Large intestine (tissue), 3 donors: ENCODE data around the gene HNRNPAB. TPM values are rescaled to one million over a fixed set of nuclear protein-coding genes. Genes with fewer than 3 reads are reported as not detected.

Source experiments
- DNase-seq, 2 donors: peaks; one replicate each; pipeline versions ENCODE4 v3.0.0 to v3.0.0-alpha.2; 2013
- H3K27ac ChIP-seq: one replicate; pipeline ENCODE4 v1.5.1; 2013; ENCODE audit warnings: low read length
- H3K27me3 ChIP-seq: 2 replicates; pipeline ENCODE4 v1.6.1; 2013; ENCODE audit warnings: low read length; ENCODE audit not compliant: control insufficient read depth, insufficient read depth
- H3K36me3 ChIP-seq: 2 replicates; pipeline ENCODE4 v1.6.1; 2013; ENCODE audit warnings: low read length; ENCODE audit not compliant: control insufficient read depth, insufficient read depth
- H3K4me1 ChIP-seq: one replicate; pipeline ENCODE4 v1.6.1; 2013; ENCODE audit warnings: low read length; ENCODE audit not compliant: control insufficient read depth, insufficient read depth
- H3K4me3 ChIP-seq: one replicate; pipeline ENCODE4 v1.5.1; 2013; ENCODE audit warnings: low read length
- H3K9me3 ChIP-seq: one replicate; pipeline ENCODE4 v1.6.1; 2013; ENCODE audit warnings: mild to moderate bottlenecking, low read depth, low read length, moderate library complexity; ENCODE audit not compliant: control insufficient read depth
- WGBS: methylation state at CpG from one replicate; pipeline ENCODE4 v1.1.5; 2013; ENCODE audit warnings: low lambda C conversion rate; ENCODE audit not compliant: insufficient coverage; 5-methylcytosine and 5-hydroxymethylcytosine counted together
- polyA plus RNA-seq: library from polyadenylated mRNA; unstranded; fragments of 120-200 nt; gene quantifications from one replicate; pipeline ENCODE4 v1.2.1, GENCODE V29; 2013

HNRNPAB gene
- polyA plus RNA-seq, 1 donor = 124 TPM

- no CpG with 5 or more reads among the region's 9 CpGs for WGBS
- no peaks in the 10 kb centered on the region for H3K9me3 ChIP-seq
- no peak overlapping the region for H3K27ac ChIP-seq
- no peak overlapping the region for H3K4me3 ChIP-seq
- no peaks in the 10 kb centered on the region for H3K36me3 ChIP-seq
- peaks cover 9% of the 10 kb centered on the region for H3K4me1 ChIP-seq
- DNase-seq = no peak
- no peaks in the 10 kb centered on the region for H3K27me3 ChIP-seq
Observed at GRCh38 chr5:178240766-178241165, 36.4 kb downstream of the HNRNPAB start.

DNA sequence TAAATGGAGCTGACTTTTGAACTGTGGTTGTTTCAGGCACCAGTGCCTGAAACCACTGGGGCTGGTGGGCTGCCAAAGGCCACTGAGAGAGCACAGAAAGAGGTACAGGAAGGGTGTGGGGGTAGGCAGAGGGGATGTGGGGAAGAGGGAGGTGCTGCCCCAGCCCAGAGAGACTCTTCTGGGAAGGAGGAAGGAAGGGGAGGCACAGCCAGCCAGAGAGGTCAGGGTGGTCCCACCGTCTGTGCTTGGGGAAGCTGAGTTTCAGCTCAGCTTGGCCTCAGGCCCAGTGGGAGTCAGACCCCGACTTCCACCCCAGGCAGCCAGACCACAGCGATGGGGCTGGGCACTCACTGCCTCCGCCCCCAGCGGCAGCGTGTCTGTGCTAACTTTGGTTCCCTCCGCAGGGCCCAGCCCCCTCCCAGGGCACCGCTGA, 36.9 kb downstream of the HNRNPAB start:
- DNase-seq = no peak
- Histone ChIP-seq H3K9me3 (no peaks in the 10 kb centered on the region), H3K27ac (no peak overlapping the region), H3K4me1 (peaks cover 9% of the 10 kb centered on the region), H3K4me3 (no peak overlapping the region), H3K36me3 (no peaks in the 10 kb centered on the region), H3K27me3 (no peaks in the 10 kb centered on the region)
- no CpG with 5 or more reads among the region's 8 CpGs for WGBS

DNA sequence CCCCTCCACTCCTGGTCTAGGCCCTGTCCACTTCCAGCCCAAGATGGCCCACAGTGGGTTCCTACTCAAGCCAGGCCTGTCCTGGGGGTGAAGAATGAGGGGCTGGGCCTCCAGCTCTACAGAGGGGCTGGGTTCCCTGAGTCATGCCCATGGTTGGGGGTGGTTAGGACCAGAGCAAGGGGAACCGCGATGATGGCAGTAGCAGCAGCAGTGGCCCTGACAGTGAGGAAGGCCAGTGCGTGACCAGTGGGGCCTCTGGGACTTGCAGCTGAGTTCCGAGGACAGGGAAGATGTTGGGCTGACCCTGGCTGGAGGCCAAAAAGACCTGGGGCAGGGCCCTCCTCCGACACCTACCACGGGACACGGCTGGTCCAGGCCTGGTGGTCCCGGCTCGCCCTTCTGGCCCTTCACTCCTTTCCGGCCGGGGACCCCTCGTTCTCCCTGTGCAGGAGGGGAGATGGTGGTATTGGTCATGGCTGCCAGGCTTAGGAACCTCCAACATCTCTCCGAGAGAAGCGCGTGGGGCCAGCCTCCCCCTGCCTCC, 37.4 kb downstream of the HNRNPAB start:
- no CpG with 5 or more reads among the region's 15 CpGs for WGBS
- no peak overlapping the region for H3K27ac ChIP-seq
- H3K4me1 ChIP-seq = peaks cover 9% of the 10 kb centered on the region
- H3K27me3 ChIP-seq = no peaks in the 10 kb centered on the region
- DNase-seq = no peak
- no peaks in the 10 kb centered on the region for H3K36me3 ChIP-seq
- no peak overlapping the region for H3K4me3 ChIP-seq
- no peaks in the 10 kb centered on the region for H3K9me3 ChIP-seq

DNA sequence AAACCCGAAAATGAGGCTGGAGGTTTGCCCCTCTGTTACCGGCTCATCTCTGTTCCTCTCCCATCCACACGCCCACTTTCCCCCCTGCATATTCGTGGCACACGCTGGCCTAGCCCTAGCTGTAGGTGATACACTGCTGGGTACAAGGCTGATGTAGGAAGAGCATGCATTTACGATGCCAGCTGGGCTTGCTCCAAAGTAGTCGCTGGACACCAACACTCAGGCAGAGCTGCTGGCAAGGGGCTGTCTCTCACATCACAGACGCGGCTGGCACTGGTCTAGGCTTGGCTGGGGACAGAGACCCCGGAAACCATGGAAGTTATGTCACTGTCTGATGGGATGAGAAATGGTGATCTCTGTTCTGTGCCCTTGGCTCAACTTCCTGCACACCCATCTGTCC, 38.1 kb downstream of the HNRNPAB start:
- DNase-seq = no peak
- no CpG with 5 or more reads among the region's 10 CpGs for WGBS
- H3K27ac ChIP-seq = no peak overlapping the region
- no peak overlapping the region for H3K4me3 ChIP-seq
- no peaks in the 10 kb centered on the region for H3K36me3 ChIP-seq
- H3K27me3 ChIP-seq = no peaks in the 10 kb centered on the region
- peaks cover 9% of the 10 kb centered on the region for H3K4me1 ChIP-seq
- no peaks in the 10 kb centered on the region for H3K9me3 ChIP-seq

- Histone ChIP-seq H3K4me3 (no peak overlapping the region), H3K27me3 (no peaks in the 10 kb centered on the region), H3K36me3 (no peaks in the 10 kb centered on the region), H3K27ac (no peak overlapping the region), H3K9me3 (no peaks in the 10 kb centered on the region), H3K4me1 (no peaks in the 10 kb centered on the region)
- WGBS = no CpG with 5 or more reads among the region's 2 CpGs
- no peak for DNase-seq
Observed at GRCh38 chr5:178244576-178244975, 40.2 kb downstream of the HNRNPAB start.

DNA sequence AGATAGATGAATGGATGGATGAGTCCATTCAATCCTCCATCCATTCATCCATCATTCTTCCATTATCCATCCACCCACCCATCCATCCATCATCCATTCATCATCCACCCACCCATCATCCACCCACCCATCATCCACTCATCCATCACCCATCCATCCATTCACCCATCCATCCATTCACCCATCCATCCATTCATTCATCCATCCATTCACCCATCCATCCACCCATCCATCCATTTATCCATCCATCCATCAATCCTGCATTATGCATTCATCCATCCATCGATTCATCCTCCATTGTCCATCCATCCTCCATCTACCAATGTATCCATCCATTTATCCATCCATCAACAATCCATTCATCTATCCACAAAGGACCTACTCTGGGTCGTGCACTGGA, 41.1 kb downstream of the HNRNPAB start:
- H3K27ac ChIP-seq = no peak overlapping the region

DNA sequence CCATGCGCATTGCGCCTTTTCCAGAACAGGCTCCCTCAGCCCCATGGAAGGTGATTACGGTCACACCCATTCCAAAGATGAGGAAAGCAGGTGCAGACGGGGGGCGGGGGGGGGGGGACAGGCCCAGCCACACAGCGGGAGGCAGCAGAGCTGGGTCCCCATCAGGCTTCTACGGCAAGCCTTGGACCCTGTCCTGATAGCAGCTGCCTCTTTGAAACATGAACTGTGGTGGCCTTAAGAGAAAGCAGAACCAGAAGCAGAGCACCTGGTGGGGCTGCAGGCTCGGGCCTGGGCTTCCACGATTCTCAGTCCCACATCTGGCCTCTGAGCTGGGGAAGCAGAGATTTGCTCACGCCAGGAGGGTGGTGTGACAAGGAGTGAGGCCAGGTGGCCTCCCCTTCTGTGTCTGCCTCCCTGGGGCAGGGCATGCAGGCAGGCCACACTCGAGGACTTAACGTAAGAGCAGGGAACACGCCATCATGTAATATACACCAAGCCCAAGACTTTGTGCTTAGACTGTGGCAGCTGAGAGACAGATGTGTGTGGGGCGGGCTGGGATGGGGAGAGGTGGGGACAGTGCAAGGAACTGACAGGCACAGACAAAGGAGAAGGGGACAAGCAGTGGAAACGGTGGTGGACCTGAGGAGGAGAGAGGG, 42.4 kb downstream of the HNRNPAB start:
- H3K4me1 ChIP-seq = no peaks in the 10 kb centered on the region
- no CpG with 5 or more reads among the region's 15 CpGs for WGBS
- H3K9me3 ChIP-seq = no peaks in the 10 kb centered on the region
- no peak overlapping the region for H3K4me3 ChIP-seq
- H3K27me3 ChIP-seq = no peaks in the 10 kb centered on the region
- H3K36me3 ChIP-seq = no peaks in the 10 kb centered on the region
- no peak overlapping the region for H3K27ac ChIP-seq
- DNase-seq = no peak

More for the DNA sequence above, 41.1 kb downstream of the HNRNPAB start:
- Histone ChIP-seq H3K36me3 (no peaks in the 10 kb centered on the region), H3K4me1 (no peaks in the 10 kb centered on the region), H3K27me3 (no peaks in the 10 kb centered on the region), H3K9me3 (no peaks in the 10 kb centered on the region), H3K4me3 (no peak overlapping the region)
- DNase-seq = no peak
- WGBS = no CpG with 5 or more reads among the region's 2 CpGs

- H3K9me3 ChIP-seq = no peaks in the 10 kb centered on the region
- no peak overlapping the region for H3K4me3 ChIP-seq
- no CpG with 5 or more reads among the region's 24 CpGs for WGBS
- H3K27me3 ChIP-seq = no peaks in the 10 kb centered on the region
- H3K27ac ChIP-seq = no peak overlapping the region
- no peaks in the 10 kb centered on the region for H3K4me1 ChIP-seq
- DNase-seq = no peak
- no peaks in the 10 kb centered on the region for H3K36me3 ChIP-seq
Observed at GRCh38 chr5:178247481-178248456, 43.4 kb downstream of the HNRNPAB start.

DNA sequence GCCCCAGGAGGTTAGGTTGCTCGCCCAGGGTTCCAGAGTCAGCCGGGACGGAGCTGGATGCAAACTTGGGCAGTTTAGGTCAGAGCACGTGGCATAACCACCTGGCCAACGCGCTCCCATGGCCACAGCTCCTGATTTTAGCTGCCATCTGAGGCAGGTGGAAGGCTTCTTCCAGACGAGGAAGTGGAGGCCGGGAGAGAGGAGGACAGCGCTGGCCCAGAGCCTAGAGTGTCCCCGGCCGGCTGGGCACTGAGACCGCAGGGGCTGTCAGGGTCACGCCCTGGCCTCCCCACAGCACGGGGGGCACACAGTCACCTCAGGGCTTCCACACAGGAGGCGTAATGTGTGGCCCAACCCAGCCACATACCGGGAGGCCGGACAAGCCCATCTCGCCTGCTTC, 44.4 kb downstream of the HNRNPAB start:
- Histone ChIP-seq H3K27me3 (no peaks in the 10 kb centered on the region), H3K4me3 (no peak overlapping the region), H3K36me3 (no peaks in the 10 kb centered on the region), H3K4me1 (no peaks in the 10 kb centered on the region), H3K9me3 (no peaks in the 10 kb centered on the region), H3K27ac (no peak overlapping the region)
- DNase-seq = no peak
- no CpG with 5 or more reads among the region's 18 CpGs for WGBS

DNA sequence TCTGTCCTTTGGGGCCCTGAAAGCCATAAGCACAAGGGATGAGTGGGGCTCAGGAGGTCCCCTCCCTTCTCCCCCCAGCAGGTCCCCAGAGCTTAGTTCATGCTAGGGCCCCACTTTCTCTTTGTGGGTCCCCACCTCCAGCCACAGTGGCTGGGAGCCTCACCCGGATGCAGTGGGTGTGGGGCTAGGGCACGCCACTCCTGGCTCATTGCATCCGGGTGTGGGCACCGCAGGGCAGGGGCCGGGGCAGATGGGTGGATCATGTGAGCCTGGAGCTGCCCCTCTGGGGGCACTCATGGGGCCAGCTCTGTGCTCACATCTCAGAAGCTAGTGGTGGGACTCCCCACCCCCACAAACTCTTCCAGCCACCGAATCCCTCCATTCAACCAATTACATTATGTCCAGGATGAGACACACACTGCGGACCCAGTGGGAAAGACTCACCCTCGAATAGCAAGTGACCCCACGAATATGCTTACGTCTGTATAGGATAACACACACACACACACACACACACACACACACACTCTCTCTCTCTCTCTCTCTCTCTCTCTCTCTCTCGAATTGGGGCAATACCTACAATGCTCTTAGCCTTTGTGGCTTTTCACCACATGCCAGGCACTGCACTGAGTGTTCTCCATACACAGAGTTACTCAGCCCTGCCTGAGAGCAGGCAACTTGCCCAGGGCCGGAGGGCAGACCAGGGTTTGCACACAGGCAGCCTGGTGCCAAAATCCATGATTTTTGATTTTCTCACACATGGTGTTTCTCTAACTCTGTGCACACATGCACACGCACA, 45.1 kb downstream of the HNRNPAB start:
- H3K27ac ChIP-seq = no peak overlapping the region
- no peaks in the 10 kb centered on the region for H3K9me3 ChIP-seq
- H3K36me3 ChIP-seq = no peaks in the 10 kb centered on the region
- no peaks in the 10 kb centered on the region for H3K27me3 ChIP-seq
- no peak overlapping the region for H3K4me3 ChIP-seq
- WGBS = no CpG with 5 or more reads among the region's 13 CpGs
- no peaks in the 10 kb centered on the region for H3K4me1 ChIP-seq
- no peak for DNase-seq
